ENCODE measurements around the gene PNPLA1.
A peak's percentile ranks its signal among the peaks of the same experiment; 100 is the strongest.

The PNPLA1 gene

DNA sequence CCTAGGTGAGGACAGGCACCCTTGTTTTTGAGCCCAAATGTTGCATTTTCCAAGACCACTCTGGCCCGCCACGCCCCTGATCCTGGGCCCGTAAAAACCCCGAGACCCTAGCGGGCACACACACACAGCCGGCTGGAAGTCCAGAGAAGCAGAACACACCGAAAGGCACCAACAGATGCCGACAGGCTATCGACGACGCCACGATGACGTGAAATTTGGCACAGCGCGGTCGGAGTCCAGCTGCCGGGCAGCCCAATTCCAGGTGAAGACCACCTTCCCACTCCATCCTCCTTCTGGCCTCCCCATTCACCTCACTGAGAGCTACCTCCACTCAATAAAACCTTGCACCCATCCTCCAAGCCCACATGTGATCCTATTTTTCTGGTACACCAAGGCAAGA lies 34.0 kb upstream of the PNPLA1 start:
- no peak overlapping the region for H3K4me3 ChIP-seq (ENCODE audit: low read depth, low read length)
- DNase-seq (ENCODE audit: low read depth), result no peak
- TF ChIP-seq, protein P1, sequence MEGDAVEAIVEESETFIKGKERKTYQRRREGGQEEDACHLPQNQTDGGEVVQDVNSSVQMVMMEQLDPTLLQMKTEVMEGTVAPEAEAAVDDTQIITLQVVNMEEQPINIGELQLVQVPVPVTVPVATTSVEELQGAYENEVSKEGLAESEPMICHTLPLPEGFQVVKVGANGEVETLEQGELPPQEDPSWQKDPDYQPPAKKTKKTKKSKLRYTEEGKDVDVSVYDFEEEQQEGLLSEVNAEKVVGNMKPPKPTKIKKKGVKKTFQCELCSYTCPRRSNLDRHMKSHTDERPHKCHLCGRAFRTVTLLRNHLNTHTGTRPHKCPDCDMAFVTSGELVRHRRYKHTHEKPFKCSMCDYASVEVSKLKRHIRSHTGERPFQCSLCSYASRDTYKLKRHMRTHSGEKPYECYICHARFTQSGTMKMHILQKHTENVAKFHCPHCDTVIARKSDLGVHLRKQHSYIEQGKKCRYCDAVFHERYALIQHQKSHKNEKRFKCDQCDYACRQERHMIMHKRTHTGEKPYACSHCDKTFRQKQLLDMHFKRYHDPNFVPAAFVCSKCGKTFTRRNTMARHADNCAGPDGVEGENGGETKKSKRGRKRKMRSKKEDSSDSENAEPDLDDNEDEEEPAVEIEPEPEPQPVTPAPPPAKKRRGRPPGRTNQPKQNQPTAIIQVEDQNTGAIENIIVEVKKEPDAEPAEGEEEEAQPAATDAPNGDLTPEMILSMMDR (conservative IDR thresholded peaks at IDR 0.05; ENCODE audit: low read depth, low read length), result no peak

DNA sequence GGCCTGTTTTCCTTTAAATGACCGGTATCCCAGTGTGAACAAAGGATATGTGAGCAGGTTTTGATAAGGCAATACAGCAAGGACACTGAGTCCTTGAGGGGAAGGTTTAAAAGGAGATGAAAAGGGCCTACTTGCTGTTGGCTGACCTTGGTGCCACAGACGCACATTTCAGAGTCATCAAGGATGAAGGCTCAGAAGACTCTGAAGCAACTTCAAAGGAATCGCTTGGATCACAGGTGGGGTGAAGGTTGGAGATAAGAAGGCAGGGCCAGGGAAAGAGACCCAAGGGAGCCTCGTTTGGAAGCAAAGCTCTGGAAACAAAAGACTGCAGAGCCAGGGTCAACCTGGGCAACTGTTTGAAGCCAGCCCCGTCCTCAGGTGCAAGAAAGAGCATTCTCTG lies 30.1 kb upstream of the PNPLA1 start:
- no peak for DNase-seq (ENCODE audit: low read depth)
- TF ChIP-seq, protein P1 (conservative IDR thresholded peaks at IDR 0.05; ENCODE audit: low read depth, low read length), result no peak
- no peak overlapping the region for H3K4me3 ChIP-seq (ENCODE audit: low read depth, low read length)

DNA sequence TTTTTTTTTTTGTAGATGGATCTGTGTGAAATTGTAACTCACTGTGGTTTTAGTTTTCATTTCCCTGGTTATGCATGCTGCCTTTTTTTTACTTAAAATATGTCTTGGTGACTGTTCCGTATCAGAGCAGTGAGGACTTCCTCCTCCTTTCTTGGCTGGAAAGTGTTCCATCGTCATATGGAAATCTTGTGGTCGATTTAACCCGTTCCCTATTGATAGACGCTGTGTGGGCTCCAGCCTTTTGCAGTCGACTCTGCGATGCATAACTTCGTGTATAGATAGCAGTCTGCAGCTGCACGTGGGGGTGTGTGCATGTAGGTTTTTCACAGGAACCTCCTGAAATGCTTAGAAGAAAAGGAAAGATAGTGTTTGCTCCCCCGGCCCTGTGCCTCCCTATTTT lies 28.1 kb upstream of the PNPLA1 start:
- no peak overlapping the region for H3K4me3 ChIP-seq (ENCODE audit: low read depth, low read length)
- TF ChIP-seq, protein P1 (conservative IDR thresholded peaks at IDR 0.05; ENCODE audit: low read depth, low read length), result no peak
- peak; percentile 23 for DNase-seq (ENCODE audit: low read depth)

DNA sequence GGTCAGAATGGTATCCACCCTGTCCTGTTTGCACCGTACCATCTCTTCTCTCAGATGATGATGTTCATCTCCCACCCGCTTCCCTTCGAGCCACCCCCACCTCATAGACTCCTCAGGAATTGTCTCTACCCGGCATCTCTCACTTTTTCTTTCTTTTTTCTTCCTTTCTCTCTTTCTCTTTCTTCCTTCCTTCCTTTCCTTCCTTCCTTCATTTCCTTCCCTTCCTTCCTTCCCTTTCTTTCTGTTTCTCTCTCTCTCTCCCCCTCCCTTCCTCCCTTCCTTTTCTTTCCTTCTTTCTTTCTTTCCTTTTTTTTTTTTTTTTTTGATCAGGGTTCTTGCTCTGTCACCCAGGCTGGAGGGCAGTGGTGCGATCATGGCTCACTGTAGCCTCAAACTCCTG lies 27.7 kb upstream of the PNPLA1 start:
- TF ChIP-seq, protein P1 (conservative IDR thresholded peaks at IDR 0.05; ENCODE audit: low read depth, low read length), result no peak
- no peak for DNase-seq (ENCODE audit: low read depth)

DNA sequence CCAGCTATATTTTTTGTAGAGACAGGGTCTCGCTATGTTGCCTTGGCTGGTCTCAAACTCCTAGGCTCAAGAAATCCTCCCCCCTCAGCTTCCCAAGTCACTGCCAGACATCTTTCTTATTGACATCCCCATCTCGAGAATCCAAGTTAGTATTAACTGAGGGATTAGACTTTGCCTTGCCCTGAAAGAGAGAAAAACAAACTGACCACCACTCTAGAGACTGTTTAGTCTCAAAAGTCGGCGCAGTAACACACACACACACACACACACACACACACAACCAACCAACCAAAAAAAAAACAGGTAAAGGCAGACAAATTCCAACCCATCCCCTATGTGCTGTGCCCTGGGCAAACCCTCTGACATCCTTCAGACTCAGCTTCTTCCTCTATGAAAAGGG lies 27.2 kb upstream of the PNPLA1 start:
- TF ChIP-seq, protein P1 (conservative IDR thresholded peaks at IDR 0.05; ENCODE audit: low read depth, low read length), result no peak
- H3K4me3 ChIP-seq (ENCODE audit: low read depth, low read length), result no peak overlapping the region
- DNase-seq (ENCODE audit: low read depth), result no peak

More for the DNA sequence above, 27.7 kb upstream of the PNPLA1 start:
- no peak overlapping the region for H3K4me3 ChIP-seq (ENCODE audit: low read depth, low read length)

DNA sequence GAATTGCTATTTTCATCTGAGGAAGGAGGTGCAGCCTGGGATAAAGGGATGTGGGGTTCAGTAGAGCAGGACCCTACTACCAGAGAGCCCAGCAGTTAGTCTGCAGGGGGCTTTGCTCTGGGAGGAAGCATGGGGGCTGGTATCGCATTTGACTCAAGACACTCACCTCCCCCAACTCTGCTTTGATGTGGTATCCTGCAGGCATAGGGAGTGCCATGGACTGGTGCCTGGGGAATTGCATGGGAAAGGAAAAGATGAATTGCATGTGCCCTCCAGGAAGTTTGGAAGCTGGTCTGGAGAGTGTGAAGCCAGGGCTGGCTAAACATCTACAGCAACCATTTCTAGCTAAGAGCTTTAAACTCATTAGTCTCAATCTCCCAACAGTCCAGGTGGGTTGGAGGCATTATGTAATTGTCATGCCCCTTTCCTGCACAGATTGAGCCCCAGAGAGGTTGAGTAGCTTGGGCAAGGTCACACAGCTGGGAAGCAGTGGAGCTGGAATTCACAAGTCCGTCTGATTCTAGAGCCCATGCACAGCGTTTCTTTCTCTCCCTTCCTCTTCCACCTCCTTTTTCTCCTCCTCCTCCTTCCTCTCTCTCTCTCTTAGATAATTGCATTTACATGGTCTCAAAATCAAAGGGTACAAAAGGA lies 26.2 kb upstream of the PNPLA1 start:
- H3K4me3 ChIP-seq (ENCODE audit: low read depth, low read length), result no peak overlapping the region
- TF ChIP-seq, protein P1 (conservative IDR thresholded peaks at IDR 0.05; ENCODE audit: low read depth, low read length), result no peak
- no peak for DNase-seq (ENCODE audit: low read depth)

DNA sequence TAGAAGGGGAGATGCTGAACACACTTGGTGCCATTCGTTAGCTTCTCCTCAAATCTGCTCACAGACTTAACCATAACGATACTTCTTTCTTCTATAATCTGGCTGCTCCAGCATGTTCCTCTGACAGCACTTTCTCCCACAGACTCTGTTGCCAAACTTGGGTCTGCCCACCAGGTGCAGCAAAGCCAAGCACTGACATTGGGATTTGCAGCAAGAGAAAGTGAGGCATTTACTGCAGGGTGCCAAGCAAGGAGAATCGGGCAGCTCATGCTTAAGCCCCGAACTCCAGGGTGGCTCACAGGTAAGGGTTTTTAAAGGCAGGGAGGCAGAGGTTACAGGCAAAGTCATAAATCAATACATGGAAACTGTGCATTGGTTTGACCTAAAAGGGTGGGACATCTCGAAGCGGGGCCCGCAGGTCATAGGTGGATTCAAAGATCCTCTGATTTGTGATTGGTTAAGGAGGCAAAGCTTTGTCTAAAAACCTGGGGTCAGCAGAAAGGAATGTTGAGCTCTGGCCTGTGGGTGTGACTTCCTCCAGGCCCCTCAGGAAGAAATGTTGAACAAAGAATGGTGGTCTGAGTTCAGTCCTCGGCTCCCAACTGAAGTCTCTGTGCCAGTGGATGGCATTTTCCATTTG lies 25.1 kb upstream of the PNPLA1 start:
- DNase-seq (ENCODE audit: low read depth), result no peak
- TF ChIP-seq, protein P1 (conservative IDR thresholded peaks at IDR 0.05; ENCODE audit: low read depth, low read length), result no peak

More for the DNA sequence above, 25.1 kb upstream of the PNPLA1 start:
- no peak overlapping the region for H3K4me3 ChIP-seq (ENCODE audit: low read depth, low read length)
